ENCODE data around the gene PDE4D.

GRCh38 chr5:59833448-59833847 is 60.1 kb downstream of the PDE4D start:
- TF ChIP-seq, protein P1, sequence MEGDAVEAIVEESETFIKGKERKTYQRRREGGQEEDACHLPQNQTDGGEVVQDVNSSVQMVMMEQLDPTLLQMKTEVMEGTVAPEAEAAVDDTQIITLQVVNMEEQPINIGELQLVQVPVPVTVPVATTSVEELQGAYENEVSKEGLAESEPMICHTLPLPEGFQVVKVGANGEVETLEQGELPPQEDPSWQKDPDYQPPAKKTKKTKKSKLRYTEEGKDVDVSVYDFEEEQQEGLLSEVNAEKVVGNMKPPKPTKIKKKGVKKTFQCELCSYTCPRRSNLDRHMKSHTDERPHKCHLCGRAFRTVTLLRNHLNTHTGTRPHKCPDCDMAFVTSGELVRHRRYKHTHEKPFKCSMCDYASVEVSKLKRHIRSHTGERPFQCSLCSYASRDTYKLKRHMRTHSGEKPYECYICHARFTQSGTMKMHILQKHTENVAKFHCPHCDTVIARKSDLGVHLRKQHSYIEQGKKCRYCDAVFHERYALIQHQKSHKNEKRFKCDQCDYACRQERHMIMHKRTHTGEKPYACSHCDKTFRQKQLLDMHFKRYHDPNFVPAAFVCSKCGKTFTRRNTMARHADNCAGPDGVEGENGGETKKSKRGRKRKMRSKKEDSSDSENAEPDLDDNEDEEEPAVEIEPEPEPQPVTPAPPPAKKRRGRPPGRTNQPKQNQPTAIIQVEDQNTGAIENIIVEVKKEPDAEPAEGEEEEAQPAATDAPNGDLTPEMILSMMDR (IDR thresholded peaks at IDR 0.05), result no peak
- no peak for TF ChIP-seq POLR2A (IDR thresholded peaks at IDR 0.05)

Data from heart left ventricle (tissue), 13 donors.